Ovary (tissue), 3 donors: ENCODE measurements around the gene PRRG2.

Experiments used
- POLR2A ChIP-seq: fragments of 450-650 bp; IDR thresholded peaks from one replicate; pipeline ENCODE4 v1.6.1; 2017; ENCODE audit warnings: antibody characterized with exemption, mild to moderate bottlenecking, moderate library complexity
- TF ChIP-seq, protein P1 (sequence below), 3 donors: fragments of 450-650 bp in 2 of 3; fragments of 200-600 bp in 1 of 3; IDR thresholded peaks; one replicate each; pipeline versions ENCODE4 v1.5.1 to v1.8.0; 2016 to 2022; ENCODE audit warnings: antibody characterized with exemption in 3 of 3, mild to moderate bottlenecking in 1 of 3
- donor health status: DM: no; HTN: no; CAD: no.

DNA sequence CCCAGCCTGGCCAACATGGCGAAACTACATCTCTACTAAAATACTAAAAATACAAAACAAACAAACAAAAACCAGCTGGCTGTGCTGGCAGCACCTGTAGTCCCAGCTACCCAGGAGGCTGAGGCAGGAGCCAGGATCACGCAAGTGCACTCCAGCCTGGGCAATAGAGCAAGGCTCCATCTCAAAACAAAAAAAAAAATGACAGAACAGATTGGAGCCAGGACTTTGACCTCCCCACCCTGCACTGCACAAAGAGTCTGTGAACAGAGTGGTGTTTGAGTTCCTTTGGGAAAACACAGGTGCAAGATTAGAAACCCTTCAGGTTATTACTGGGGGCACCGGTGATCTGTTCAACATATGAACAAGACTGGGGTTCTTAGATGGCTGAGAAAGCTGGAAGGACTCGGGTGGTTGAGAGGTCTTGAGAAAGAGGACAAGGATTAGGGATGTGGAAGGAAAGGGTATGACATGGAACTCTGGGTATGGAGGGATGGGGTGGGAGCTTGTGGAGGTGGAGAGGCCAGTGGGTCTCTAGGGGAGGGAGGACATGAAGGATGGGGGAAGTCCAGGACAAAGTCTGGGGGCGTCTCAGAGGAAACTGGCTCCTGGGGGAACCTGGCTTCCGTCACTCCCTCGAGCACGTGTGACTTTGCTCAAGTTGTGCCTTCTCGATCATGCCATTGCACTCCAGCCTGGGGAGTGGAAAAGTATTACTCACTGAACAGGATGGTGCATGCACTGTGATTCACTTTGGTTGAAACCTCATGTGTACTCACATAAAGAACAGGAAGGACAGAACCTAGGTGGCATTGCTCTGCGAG is 27.5 kb upstream of the PRRG2 start:
- TF ChIP-seq, protein P1, sequence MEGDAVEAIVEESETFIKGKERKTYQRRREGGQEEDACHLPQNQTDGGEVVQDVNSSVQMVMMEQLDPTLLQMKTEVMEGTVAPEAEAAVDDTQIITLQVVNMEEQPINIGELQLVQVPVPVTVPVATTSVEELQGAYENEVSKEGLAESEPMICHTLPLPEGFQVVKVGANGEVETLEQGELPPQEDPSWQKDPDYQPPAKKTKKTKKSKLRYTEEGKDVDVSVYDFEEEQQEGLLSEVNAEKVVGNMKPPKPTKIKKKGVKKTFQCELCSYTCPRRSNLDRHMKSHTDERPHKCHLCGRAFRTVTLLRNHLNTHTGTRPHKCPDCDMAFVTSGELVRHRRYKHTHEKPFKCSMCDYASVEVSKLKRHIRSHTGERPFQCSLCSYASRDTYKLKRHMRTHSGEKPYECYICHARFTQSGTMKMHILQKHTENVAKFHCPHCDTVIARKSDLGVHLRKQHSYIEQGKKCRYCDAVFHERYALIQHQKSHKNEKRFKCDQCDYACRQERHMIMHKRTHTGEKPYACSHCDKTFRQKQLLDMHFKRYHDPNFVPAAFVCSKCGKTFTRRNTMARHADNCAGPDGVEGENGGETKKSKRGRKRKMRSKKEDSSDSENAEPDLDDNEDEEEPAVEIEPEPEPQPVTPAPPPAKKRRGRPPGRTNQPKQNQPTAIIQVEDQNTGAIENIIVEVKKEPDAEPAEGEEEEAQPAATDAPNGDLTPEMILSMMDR (IDR thresholded peaks at IDR 0.05) = no peak
- no peak for TF ChIP-seq POLR2A
